T-cell (primary cell): ENCODE measurements around the gene CCDC87. TPM values are rescaled to one million over a fixed set of nuclear protein-coding genes. Genes with fewer than 3 reads are reported as not detected.
"Not testable (repeated sequence)": the region's sequence is repeated elsewhere in the genome, so short reads cannot be mapped to it uniquely, and the experiment has no call there.

ENCODE experiments used
- ATAC-seq, 4 experiments: fragments of 200-7000 bp in 3 of 4; fragments of 150-1000 bp in 1 of 4; cut with Tn5 transposase; replicated peaks in 1 of 4; 1 replicate in 3 of 4; 2 replicates in 1 of 4; pipeline ENCODE4 v1.10.0; 2021; ENCODE audit warnings: moderate library complexity in 3 of 4, mild to moderate bottlenecking in 2 of 4, moderate number of reproducible peaks in 1 of 4
- CTCF ChIA-PET, 2 donors: fragments of 300-600 bp; sonication (Branson Sonifier 250); formaldehyde crosslinking; loops; one replicate each; lab custom pipeline; 2022; ENCODE audit warnings: antibody characterized with exemption in 2 of 2; lab: Charles Lee
- POLR2A ChIA-PET, 2 donors: fragments of 300-600 bp; sonication (Branson Sonifier 250); formaldehyde crosslinking; loops; one replicate each; lab custom pipeline; 2022; ENCODE audit warnings: antibody characterized with exemption in 2 of 2; lab: Charles Lee
- DNase-seq, 35 experiments: peaks; one replicate each; pipeline versions ENCODE4 v3.0.0 to v3.0.0-alpha.2; 2013 to 2023
- H3K27ac ChIP-seq: one replicate; pipeline ENCODE4 v1.5.1; 2013; ENCODE audit warnings: low read length
- H3K27me3 ChIP-seq, 2 experiments: replicated peaks in 1 of 2; 1 replicate in 1 of 2; 2 replicates in 1 of 2; pipeline versions ENCODE4 v1.6.1 to v1.7.0; 2013; ENCODE audit warnings: low read length in 1 of 2, mixed read lengths in 1 of 2; ENCODE audit not compliant: control insufficient read depth in 2 of 2, insufficient read depth in 2 of 2; ENCODE audit errors: extremely low read depth in 1 of 2
- H3K36me3 ChIP-seq, 2 donors: 1 replicate in 1 of 2; 2 replicates in 1 of 2; pipeline versions ENCODE4 v1.6.1 to v1.7.0; 2013; ENCODE audit warnings: low read length in 1 of 2; ENCODE audit not compliant: control insufficient read depth in 2 of 2, insufficient read depth in 1 of 2; ENCODE audit errors: extremely low read depth in 1 of 2
- H3K4me1 ChIP-seq, 2 experiments: 1 replicate in 1 of 2; 2 replicates in 1 of 2; pipeline versions ENCODE4 v1.6.1 to v1.7.0; 2013; ENCODE audit warnings: low read length in 2 of 2, mixed read lengths in 1 of 2; ENCODE audit not compliant: insufficient read depth in 2 of 2, control insufficient read depth in 1 of 2; ENCODE audit errors: extremely low read depth in 1 of 2
- H3K4me3 ChIP-seq, 2 donors: 1 replicate in 1 of 2; 2 replicates in 1 of 2; pipeline versions ENCODE4 v1.5.1 to v1.7.0; 2013; ENCODE audit warnings: mild to moderate bottlenecking in 2 of 2, low read length in 1 of 2, moderate library complexity in 1 of 2; ENCODE audit not compliant: control insufficient read depth in 1 of 2; ENCODE audit errors: extremely low read depth in 1 of 2
- H3K9me3 ChIP-seq: 2 replicates; pipeline ENCODE4 v1.7.0; 2013
- H3K27ac Mint-ChIP-seq, 2 donors: one replicate each; pipeline ENCODE4 v1.8.0; 2020 to 2021; ENCODE audit warnings: mild to moderate bottlenecking in 2 of 2, mixed read lengths in 2 of 2
- H3K27me3 Mint-ChIP-seq, 2 donors: one replicate each; pipeline ENCODE4 v1.8.0; 2021 to 2022; ENCODE audit warnings: mixed read lengths in 2 of 2
- H3K36me3 Mint-ChIP-seq: one replicate; pipeline ENCODE4 v1.8.0; 2021; ENCODE audit warnings: mixed read lengths
- H3K4me1 Mint-ChIP-seq, 3 donors: one replicate each; pipeline ENCODE4 v1.8.0; 2020 to 2022; ENCODE audit warnings: mixed read lengths in 3 of 3, mild to moderate bottlenecking in 1 of 3
- H3K4me3 Mint-ChIP-seq, 3 donors: one replicate each; pipeline ENCODE4 v1.8.0; 2020 to 2022; ENCODE audit warnings: mild to moderate bottlenecking in 3 of 3, mixed read lengths in 3 of 3, moderate library complexity in 3 of 3
- H3K9me3 Mint-ChIP-seq, 3 donors: one replicate each; pipeline ENCODE4 v1.8.0; 2020 to 2022; ENCODE audit warnings: mixed read lengths in 3 of 3
- WGBS: methylation state at CpG from one replicate; pipeline ENCODE4 v1.1.5; 2013; ENCODE audit warnings: missing lambda C conversion rate; ENCODE audit not compliant: insufficient coverage; 5-methylcytosine and 5-hydroxymethylcytosine counted together
- total RNA-seq, 35 experiments: library from RNA in 6 of 35; stranded (reverse) in 6 of 35; fragments of 120-200 nt in 1 of 35; gene quantifications; one replicate each; pipeline versions ENCODE4 v1.2.1 to v1.2.4 and lab custom pipeline; 2013 to 2026

Gene CCDC87
- total RNA-seq, 5 donors from 2014 or later (not counting 1 experiment from before 2014, with no cell fraction given): 0.10 to 0.65 (median 0.32) TPM

DNA sequence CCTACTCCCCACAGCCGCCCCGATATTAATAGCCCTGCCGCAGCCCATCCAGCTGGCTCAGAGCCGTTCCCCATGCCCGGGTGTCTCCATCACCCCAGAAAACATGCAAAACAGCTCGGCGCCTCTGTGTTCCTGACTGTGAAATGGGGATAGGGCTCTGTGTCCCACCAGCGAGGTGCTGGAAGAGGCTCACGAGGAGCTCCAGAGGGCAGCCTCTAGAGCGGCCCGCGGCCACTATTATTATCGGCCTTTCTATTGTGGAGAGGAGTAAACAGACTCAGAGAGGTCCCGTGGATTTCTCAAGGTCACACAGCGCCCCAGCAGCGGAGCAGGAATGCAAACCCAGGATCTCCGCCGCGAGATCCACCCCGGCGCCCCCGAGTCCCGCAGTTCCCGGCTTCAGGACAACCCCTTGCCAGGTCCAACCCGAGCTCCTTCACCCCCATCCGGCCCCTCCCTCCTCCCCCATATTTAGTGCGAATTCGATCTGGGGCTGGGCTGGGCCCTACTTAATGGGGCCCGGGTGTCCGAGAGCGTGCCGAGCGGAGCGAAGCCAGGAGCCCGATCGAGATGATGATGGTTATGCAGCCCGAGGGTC lies 46.4 kb downstream of the CCDC87 start, which contains the start of gene ACTN3:
Gene ACTN3 (plus strand): TSS at position 536 of the 598 bp plus-strand sequence. CDS start 35 bp downstream, at position 571.
- peak in 1 of 35 experiments; percentile 36 for DNase-seq
- Histone ChIP-seq H3K9me3 (no peaks in the 10 kb centered on the region), H3K27ac (peak within 1 kb of the TSS; percentile 82), H3K27me3 (peaks cover 0 to 2% of the 10 kb centered on the region in 2 experiments), H3K4me1 (peaks cover 8 to 42% of the 10 kb centered on the region in 2 experiments), H3K36me3 (peaks cover 0 to 17% of the 10 kb centered on the region in 2 donors), H3K4me3 (peak within 1 kb of the TSS; percentile 57 to 86)
- WGBS: 12% methylated on average over 23 of the region's 37 CpGs
- peaks cover 14% of the 10 kb centered on the region for H3K36me3 Mint-ChIP-seq
- ATAC-seq: peak in 1 of 4 experiments; percentile 0
- POLR2A ChIA-PET: interaction anchor here in 1 of 2 donors (1.8 kb wide), 1 partner anchor 73 kb away, joined by 7 read pairs; no protein-coding TSS in a partner anchor
- no peaks in the 10 kb centered on the region for H3K9me3 Mint-ChIP-seq
- peak within 1 kb of the TSS; percentile 81 to 85 (median 85) for H3K4me3 Mint-ChIP-seq
- H3K4me1 Mint-ChIP-seq: peaks cover 35 to 48% (median 44%) of the 10 kb centered on the region in 3 donors
- CTCF ChIA-PET: interaction anchor here (0.5 to 1.2 kb wide), 7 partner anchors 15 to 131 kb away, joined by 3 to 4 read pairs (median 3); partner anchors contain the start of genes CTSF (in 1 of the 2), PELI3 (in 1 of the 2), RBM14 (in 1 of the 2) and RBM4 (in 1 of the 2)
- H3K27ac Mint-ChIP-seq: peak within 1 kb of the TSS; percentile 78 to 82
- H3K27me3 Mint-ChIP-seq: no peaks in the 10 kb centered on the region

DNA sequence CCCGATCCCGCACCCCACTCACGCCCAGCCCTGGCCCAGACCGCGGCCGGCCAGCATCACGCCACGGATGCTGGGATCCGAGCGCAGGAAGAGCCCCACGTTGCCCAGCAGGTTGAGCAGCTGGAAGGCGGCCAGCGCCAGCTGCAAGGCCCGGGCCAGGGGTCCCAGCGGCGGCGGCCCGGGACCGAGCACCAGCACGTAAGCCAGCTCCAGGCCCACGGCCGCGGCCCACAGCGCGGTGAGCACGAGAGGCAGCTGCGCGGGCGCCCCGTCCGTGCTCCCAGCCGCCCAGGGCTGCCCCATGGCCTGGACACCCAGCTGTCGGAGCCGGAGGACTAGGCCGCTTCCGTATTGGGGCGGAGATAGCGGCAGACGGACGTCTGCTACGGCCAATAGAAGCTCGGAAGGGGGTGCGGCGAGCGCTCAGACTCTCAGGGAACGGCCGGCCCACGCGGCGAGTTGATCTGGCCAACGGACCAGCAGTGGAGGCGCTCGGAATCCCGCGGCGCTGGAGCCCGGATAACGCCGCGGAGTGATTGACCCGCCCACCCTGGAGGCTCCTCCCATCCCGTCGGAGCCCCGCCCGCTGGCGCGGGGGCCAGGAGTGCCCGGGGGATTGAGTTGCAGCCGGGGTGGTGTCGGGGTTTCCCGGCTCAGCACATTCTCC lies 47.0 kb downstream of the CCDC87 start, which contains the start of gene ZDHHC24:
Gene ZDHHC24 (minus strand): TSS at position 348 of the 667 bp plus-strand sequence. CDS start 45 bp downstream, at position 303.
- Histone ChIP-seq H3K27ac (peak within 1 kb of the TSS; percentile 82), H3K36me3 (peaks cover 0 to 21% of the 10 kb centered on the region in 2 donors), H3K9me3 (no peaks in the 10 kb centered on the region), H3K4me3 (peak within 1 kb of the TSS; percentile 57 to 86), H3K4me1 (peaks cover 8 to 42% of the 10 kb centered on the region in 2 experiments), H3K27me3 (peaks cover 0 to 2% of the 10 kb centered on the region in 2 experiments)
- peaks cover 15% of the 10 kb centered on the region for H3K36me3 Mint-ChIP-seq
- no peaks in the 10 kb centered on the region for H3K9me3 Mint-ChIP-seq
- WGBS: under 1% methylated on average over 56 of the region's 71 CpGs
- POLR2A ChIA-PET: interaction anchor here in 1 of 2 donors (1.8 kb wide), 1 partner anchor 73 kb away, joined by 7 read pairs; no protein-coding TSS in a partner anchor
- H3K4me3 Mint-ChIP-seq: peak within 1 kb of the TSS; percentile 81 to 85 (median 85)
- peak within 1 kb of the TSS; percentile 86 to 91 for H3K27ac Mint-ChIP-seq
- peak; percentile 78 to 84 (median 80) for ATAC-seq
- CTCF ChIA-PET: interaction anchor here (0.5 to 1.2 kb wide), 7 partner anchors 16 to 132 kb away, joined by 3 to 4 read pairs (median 3); partner anchors contain the start of genes CTSF (in 1 of the 2), PELI3 (in 1 of the 2), RBM14 (in 1 of the 2) and RBM4 (in 1 of the 2)
- peaks cover 35 to 48% (median 45%) of the 10 kb centered on the region in 3 donors for H3K4me1 Mint-ChIP-seq
- DNase-seq: peak; percentile 57 to 89 (median 75)
- H3K27me3 Mint-ChIP-seq: no peaks in the 10 kb centered on the region

DNA sequence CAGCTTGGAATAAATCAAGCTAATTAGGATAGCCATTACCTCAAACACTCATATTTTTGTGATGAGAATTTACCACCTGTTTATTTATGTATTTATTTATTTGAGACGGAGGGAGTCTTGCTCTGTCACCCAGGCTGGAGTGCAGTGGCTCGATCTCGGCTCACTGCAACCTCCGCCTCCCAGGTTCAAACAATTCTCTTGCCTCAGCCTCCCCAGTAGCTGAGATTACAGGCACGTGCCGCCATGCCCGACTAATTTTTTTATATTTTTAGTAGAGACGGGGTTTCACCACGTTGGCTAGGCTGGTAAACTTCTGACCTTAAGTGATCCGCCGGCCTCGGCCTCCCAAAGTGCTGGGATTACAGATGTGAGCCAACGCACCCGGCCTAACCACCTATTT lies 47.9 kb downstream of the CCDC87 start:
- peaks cover 15% of the 10 kb centered on the region for H3K36me3 Mint-ChIP-seq
- Histone ChIP-seq H3K27ac (peak overlapping the region; percentile 69), H3K36me3 (peaks cover 2 to 26% of the 10 kb centered on the region in 2 donors), H3K4me3 (peak overlapping the region; percentile 57 to 86), H3K4me1 (peaks cover 8 to 42% of the 10 kb centered on the region in 2 experiments)
- H3K9me3 ChIP-seq, H3K27me3 ChIP-seq, DNase-seq, H3K27me3 Mint-ChIP-seq, H3K9me3 Mint-ChIP-seq, ATAC-seq: not testable (repeated sequence)
- H3K27ac Mint-ChIP-seq: peak overlapping the region; percentile 86 to 91
- H3K4me3 Mint-ChIP-seq: peak overlapping the region; percentile 81 to 85 (median 85)
- WGBS: 55% methylated on average over 9 of the region's 14 CpGs
- H3K4me1 Mint-ChIP-seq: peaks cover 35 to 48% (median 45%) of the 10 kb centered on the region in 3 donors
- ChIA-PET POLR2A (interaction anchor here in 1 of 2 donors (1.8 kb wide), 1 partner anchor 74 kb away, joined by 7 read pairs; no protein-coding TSS in a partner anchor), CTCF (interaction anchor here in 1 of 2 donors (1.3 to 1.6 kb wide), 2 partner anchors 93 to 133 kb away, joined by 4 to 12 read pairs; partner anchors contain the start of genes RBM4 and RBM4B)

DNA sequence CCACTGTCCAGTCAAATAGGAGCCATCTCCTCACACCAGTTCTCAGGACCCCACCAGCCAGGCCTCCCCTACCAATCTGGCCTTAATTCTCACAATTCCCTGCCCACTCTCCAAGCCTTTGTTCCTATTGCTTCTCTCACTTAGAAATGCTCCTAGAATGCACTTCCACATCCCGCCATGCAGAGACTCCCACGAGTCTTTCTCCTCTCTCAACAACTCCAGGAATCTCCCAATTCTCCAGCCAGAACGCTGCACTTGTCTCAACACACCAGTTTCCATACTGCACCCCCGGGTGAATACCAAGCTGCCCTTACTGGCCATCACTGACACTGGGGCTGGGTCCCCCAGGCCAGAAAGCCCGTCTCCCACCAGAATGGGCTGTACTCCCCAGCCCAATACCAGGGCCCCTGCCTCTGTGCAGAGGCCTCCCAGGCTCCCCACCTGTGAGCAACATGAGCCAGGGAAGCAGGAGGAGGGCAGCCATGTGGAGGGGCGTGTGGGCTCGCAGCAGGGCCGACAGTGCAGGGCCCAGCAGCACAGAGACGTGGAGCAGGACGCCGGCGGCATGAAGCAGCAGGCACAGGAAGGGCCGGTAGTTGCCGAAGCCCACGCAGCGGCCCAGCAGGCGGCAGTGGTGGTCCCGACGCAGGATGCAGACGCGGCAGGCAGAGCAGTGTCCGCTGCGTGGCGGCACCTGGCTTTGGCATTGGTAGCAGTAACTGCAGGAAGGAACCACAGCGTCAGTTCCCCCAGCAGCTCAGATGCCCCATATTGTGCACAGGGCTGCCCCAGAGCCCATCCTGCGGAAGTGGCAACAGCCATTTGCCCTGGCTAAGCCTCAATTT lies 49.4 kb downstream of the CCDC87 start:
- Histone ChIP-seq H3K36me3 (peaks cover 4 to 40% of the 10 kb centered on the region in 2 donors), H3K4me1 (peaks cover 8 to 42% of the 10 kb centered on the region in 2 experiments), H3K27ac (peak overlapping the region; percentile 69), H3K9me3 (no peaks in the 10 kb centered on the region), H3K27me3 (peaks cover 0 to 2% of the 10 kb centered on the region in 2 experiments), H3K4me3 (peak overlapping the region; percentile 25 to 38)
- Mint-ChIP-seq H3K27me3 (no peaks in the 10 kb centered on the region), H3K9me3 (no peaks in the 10 kb centered on the region), H3K4me1 (peaks cover 35 to 45% (median 44%) of the 10 kb centered on the region in 3 donors), H3K27ac (peak overlapping the region; percentile 88 to 96), H3K4me3 (peak overlapping the region; percentile 58 to 81 (median 61)), H3K36me3 (peaks cover 19% of the 10 kb centered on the region)
- POLR2A ChIA-PET: no interaction called here
- CTCF ChIA-PET: interaction anchor here in 1 of 2 donors (0.6 to 1.6 kb wide), 4 partner anchors 78 to 276 kb away, joined by 3 to 12 read pairs (median 4); partner anchors contain the start of genes RBM4 and RBM4B
- DNase-seq: peak; percentile 45 to 85 (median 64)
- WGBS: 25% methylated on average over 26 of the region's 26 CpGs
- peak; percentile 71 to 75 (median 73) for ATAC-seq

DNA sequence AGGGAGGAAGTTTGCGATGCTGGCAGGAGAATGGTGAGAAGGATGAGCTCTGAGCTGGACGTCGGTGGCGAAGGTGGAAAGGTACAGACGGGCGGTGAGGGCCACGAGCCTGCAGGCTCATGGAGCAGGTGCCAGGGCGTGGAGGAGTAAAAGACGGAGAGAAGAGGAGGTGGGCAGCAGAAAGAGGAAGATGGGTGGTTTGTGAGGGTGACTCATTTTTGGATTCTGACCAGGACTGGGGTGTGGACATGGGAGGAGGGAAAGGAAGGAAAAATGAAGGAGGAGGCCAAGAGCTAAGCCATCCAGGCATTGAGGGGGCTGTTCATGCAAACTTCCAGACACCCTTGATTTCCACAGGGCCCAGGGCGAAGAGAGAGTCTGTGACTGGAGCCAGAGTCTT lies 50.5 kb downstream of the CCDC87 start:
- Histone ChIP-seq H3K27ac (no peak overlapping the region), H3K4me1 (peaks cover 8 to 42% of the 10 kb centered on the region in 2 experiments), H3K9me3 (no peaks in the 10 kb centered on the region), H3K4me3 (no peak overlapping the region), H3K36me3 (peaks cover 4 to 42% of the 10 kb centered on the region in 2 donors), H3K27me3 (no peaks in the 10 kb centered on the region)
- Mint-ChIP-seq H3K27ac (peak overlapping the region; percentile 88 to 96), H3K36me3 (peaks cover 22% of the 10 kb centered on the region), H3K4me3 (peak overlapping the region in 2 of 3 donors; percentile 21 to 81), H3K27me3 (no peaks in the 10 kb centered on the region), H3K4me1 (peaks cover 35 to 45% (median 44%) of the 10 kb centered on the region in 3 donors), H3K9me3 (no peaks in the 10 kb centered on the region)
- POLR2A ChIA-PET: no interaction called here
- ATAC-seq (no peak), DNase-seq (no peak)
- CTCF ChIA-PET: interaction anchor here in 1 of 2 donors (0.9 to 1.3 kb wide), 2 partner anchors 135 to 274 kb away, joined by 3 to 6 read pairs; partner anchors contain the start of gene RBM4B
- 88% methylated on average over 10 of the region's 10 CpGs for WGBS
